IPS DF 19.7 (cell line): ENCODE results near the gene MSH2.

Source experiments
- DNase-seq: peaks from one replicate; pipeline ENCODE4 v3.0.0-alpha.2; 2013; ENCODE audit warnings: low read depth, low spot score

MSH2 gene

GRCh38 chr2:47508080-47508479 lies 105.1 kb downstream of the MSH2 start:
- no peak for DNase-seq

- no peak for DNase-seq
Measured at GRCh38 chr2:47508641-47509040, 105.7 kb downstream of the MSH2 start.

- DNase-seq: no peak
Measured at GRCh38 chr2:47509250-47509649, 106.3 kb downstream of the MSH2 start.

- DNase-seq: no peak
Measured at GRCh38 chr2:47509821-47510385, 106.9 kb downstream of the MSH2 start.

- DNase-seq: no peak
Measured at GRCh38 chr2:47510745-47511144, 107.8 kb downstream of the MSH2 start.

GRCh38 chr2:47512581-47513083 lies 109.7 kb downstream of the MSH2 start:
- peak; percentile 35 for DNase-seq

- DNase-seq: no peak
Measured at GRCh38 chr2:47513981-47514520, 111.1 kb downstream of the MSH2 start.

- DNase-seq: no peak
Measured at GRCh38 chr2:47516360-47517104, 113.6 kb downstream of the MSH2 start.

GRCh38 chr2:47518497-47519146 lies 115.7 kb downstream of the MSH2 start:
- no peak for DNase-seq

GRCh38 chr2:47519147-47519537 lies 116.2 kb downstream of the MSH2 start:
- DNase-seq: no peak

GRCh38 chr2:47519604-47520301 lies 116.8 kb downstream of the MSH2 start:
- DNase-seq: no peak

- DNase-seq: no peak
Measured at GRCh38 chr2:47520302-47520630, 117.3 kb downstream of the MSH2 start.

GRCh38 chr2:47520825-47521665 lies 118.1 kb downstream of the MSH2 start:
- DNase-seq: peak; percentile 23

- no peak for DNase-seq
Measured at GRCh38 chr2:47521666-47522285, 118.8 kb downstream of the MSH2 start.

GRCh38 chr2:47525167-47525566 lies 122.2 kb downstream of the MSH2 start:
- DNase-seq: no peak

GRCh38 chr2:47528455-47528854 lies 125.5 kb downstream of the MSH2 start:
- no peak for DNase-seq

- DNase-seq: no peak
Measured at GRCh38 chr2:47528874-47529273, 125.9 kb downstream of the MSH2 start.

- no peak for DNase-seq
Measured at GRCh38 chr2:47530105-47530760, 127.3 kb downstream of the MSH2 start.

- DNase-seq: no peak
Measured at GRCh38 chr2:47531378-47532042, 128.6 kb downstream of the MSH2 start.
